OCI-LY7 (cell line): ENCODE measurements around the gene GLRA1. TPM values are rescaled to one million over a fixed set of nuclear protein-coding genes. Genes with fewer than 3 reads are reported as not detected.

ENCODE experiments used
- BruUV-seq: library from RNA; stranded (reverse); fragments of 400-500 nt; replicated peaks from 2 replicates; lab custom pipeline; 2021; lab: Mats Ljungman, UMichigan
- CTCF ChIA-PET: fragments of 300-600 bp; sonication (Branson Sonifier 250); formaldehyde crosslinking; loops from one replicate; lab custom pipeline; 2022; ENCODE audit warnings: antibody characterized with exemption; ENCODE audit not compliant: unreplicated experiment; lab: Charles Lee
- POLR2A ChIA-PET: fragments of 300-600 bp; sonication (Branson Sonifier 250); formaldehyde crosslinking; loops from one replicate; lab custom pipeline; 2022; ENCODE audit warnings: antibody characterized with exemption; lab: Charles Lee
- DNase-seq: peaks from one replicate; pipeline ENCODE4 v3.0.0-alpha.2; 2015; ENCODE audit warnings: low spot score
- H2AFZ ChIP-seq: fragments of 200-600 bp; sonication (generic), shearing (Covaris generic); 2 replicates; pipeline ENCODE4 v1.6.1; 2014; ENCODE audit warnings: mild to moderate bottlenecking, antibody characterized with exemption, low read length, moderate library complexity
- H3K27ac ChIP-seq: fragments of 200-600 bp; sonication (generic); 2 replicates; pipeline ENCODE4 v1.5.1; 2014; ENCODE audit warnings: mixed run types, low read depth, mild to moderate bottlenecking, moderate library complexity, low read length, inconsistent platforms; ENCODE audit not compliant: poor library complexity, severe bottlenecking
- H3K36me3 ChIP-seq: fragments of 200-600 bp; sonication (generic); 2 replicates; pipeline ENCODE4 v1.6.1; 2014; ENCODE audit warnings: mild to moderate bottlenecking, antibody characterized with exemption, low read length, moderate library complexity, mixed read lengths; ENCODE audit not compliant: insufficient read depth
- H3K4me1 ChIP-seq: fragments of 200-600 bp; sonication (generic); 2 replicates; pipeline ENCODE4 v1.5.1; 2014; ENCODE audit warnings: mild to moderate bottlenecking, low read length; ENCODE audit not compliant: insufficient read depth, poor library complexity, severe bottlenecking
- H3K4me2 ChIP-seq: fragments of 200-600 bp; sonication (generic); 2 replicates; pipeline ENCODE4 v1.6.1; 2014; ENCODE audit warnings: mild to moderate bottlenecking, low read length
- H3K4me3 ChIP-seq: fragments of 200-600 bp; sonication (generic); 2 replicates; pipeline ENCODE4 v1.5.1; 2014; ENCODE audit warnings: mild to moderate bottlenecking, low read depth, low read length; ENCODE audit not compliant: poor library complexity, severe bottlenecking
- H3K79me2 ChIP-seq: fragments of 200-600 bp; sonication (generic); 2 replicates; pipeline ENCODE4 v1.6.1; 2016; ENCODE audit warnings: low read depth, mild to moderate bottlenecking, low read length, moderate library complexity, mixed read lengths; ENCODE audit not compliant: insufficient read depth
- H3K9me2 ChIP-seq: fragments of 200-600 bp; sonication (generic); 2 replicates; pipeline ENCODE4 v1.6.1; 2016; ENCODE audit warnings: mild to moderate bottlenecking, low read length, mixed read lengths; ENCODE audit not compliant: insufficient read depth
- H3K9me3 ChIP-seq: fragments of 200-600 bp; sonication (generic); 2 replicates; pipeline ENCODE4 v1.6.1; 2014; ENCODE audit warnings: mild to moderate bottlenecking, mixed run types, low read length, mixed read lengths
- H4K20me1 ChIP-seq: fragments of 200-600 bp; sonication (generic); 2 replicates; pipeline ENCODE4 v1.6.1; 2014; ENCODE audit warnings: mild to moderate bottlenecking, antibody characterized with exemption, low read length, moderate library complexity, mixed read lengths; ENCODE audit not compliant: insufficient read depth
- EZH2phosphoT487 ChIP-seq: fragments of 200-600 bp; sonication (generic); IDR thresholded peaks from 2 replicates; pipeline ENCODE4 v1.6.1; 2018; ENCODE audit warnings: low read depth, borderline replicate concordance, mild to moderate bottlenecking, mixed run types, antibody characterized with exemption, low read length, moderate library complexity, mixed read lengths
- intact Hi-C: fragments of 100-400 bp; cut with micrococcal nuclease; formaldehyde crosslinking; loops from one replicate; pipeline ENCODE4 v1.10.0; 2022; ENCODE audit not compliant: unreplicated experiment
- total RNA-seq, 2 experiments: library from RNA; depleted of rRNA in 1 of 2; stranded (reverse); fragments of >200 nt in 1 of 2; shearing (Covaris generic) in 1 of 2; gene quantifications; 2 replicates each; pipeline ENCODE4 v1.2.3, GENCODE V29; 2014 to 2022
- TF ChIP-seq, protein P1 (sequence below): fragments of 200-600 bp; sonication (generic); conservative IDR thresholded peaks from 2 replicates; pipeline ENCODE4 v1.5.1; 2014; ENCODE audit warnings: mild to moderate bottlenecking, antibody characterized with exemption, low read length, moderate library complexity, mixed read lengths

GLRA1 gene
- total RNA-seq, 2 experiments from 2014 or later, result not detected

GRCh38 chr5:151921916-151922315, 2.7 kb downstream of the GLRA1 start:
- TF ChIP-seq EZH2phosphoT487, result no peak
- TF ChIP-seq, protein P1, sequence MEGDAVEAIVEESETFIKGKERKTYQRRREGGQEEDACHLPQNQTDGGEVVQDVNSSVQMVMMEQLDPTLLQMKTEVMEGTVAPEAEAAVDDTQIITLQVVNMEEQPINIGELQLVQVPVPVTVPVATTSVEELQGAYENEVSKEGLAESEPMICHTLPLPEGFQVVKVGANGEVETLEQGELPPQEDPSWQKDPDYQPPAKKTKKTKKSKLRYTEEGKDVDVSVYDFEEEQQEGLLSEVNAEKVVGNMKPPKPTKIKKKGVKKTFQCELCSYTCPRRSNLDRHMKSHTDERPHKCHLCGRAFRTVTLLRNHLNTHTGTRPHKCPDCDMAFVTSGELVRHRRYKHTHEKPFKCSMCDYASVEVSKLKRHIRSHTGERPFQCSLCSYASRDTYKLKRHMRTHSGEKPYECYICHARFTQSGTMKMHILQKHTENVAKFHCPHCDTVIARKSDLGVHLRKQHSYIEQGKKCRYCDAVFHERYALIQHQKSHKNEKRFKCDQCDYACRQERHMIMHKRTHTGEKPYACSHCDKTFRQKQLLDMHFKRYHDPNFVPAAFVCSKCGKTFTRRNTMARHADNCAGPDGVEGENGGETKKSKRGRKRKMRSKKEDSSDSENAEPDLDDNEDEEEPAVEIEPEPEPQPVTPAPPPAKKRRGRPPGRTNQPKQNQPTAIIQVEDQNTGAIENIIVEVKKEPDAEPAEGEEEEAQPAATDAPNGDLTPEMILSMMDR, result no peak
- BruUV-seq, result no TSS peak
- H3K9me3 ChIP-seq, result no peaks in the 10 kb centered on the region
- H3K4me2 ChIP-seq, result no peak overlapping the region
- H2AFZ ChIP-seq, result no peak overlapping the region
- no peak overlapping the region for H3K27ac ChIP-seq
- no peaks in the 10 kb centered on the region for H4K20me1 ChIP-seq
- no peaks in the 10 kb centered on the region for H3K9me2 ChIP-seq
- ChIA-PET CTCF (no interaction called here), POLR2A (no interaction called here)
- no peaks in the 10 kb centered on the region for H3K4me1 ChIP-seq
- H3K4me3 ChIP-seq, result no peak overlapping the region
- no peak for DNase-seq
- intact Hi-C loops, result no loop called here
- no peaks in the 10 kb centered on the region for H3K79me2 ChIP-seq
- no peaks in the 10 kb centered on the region for H3K36me3 ChIP-seq

DNA sequence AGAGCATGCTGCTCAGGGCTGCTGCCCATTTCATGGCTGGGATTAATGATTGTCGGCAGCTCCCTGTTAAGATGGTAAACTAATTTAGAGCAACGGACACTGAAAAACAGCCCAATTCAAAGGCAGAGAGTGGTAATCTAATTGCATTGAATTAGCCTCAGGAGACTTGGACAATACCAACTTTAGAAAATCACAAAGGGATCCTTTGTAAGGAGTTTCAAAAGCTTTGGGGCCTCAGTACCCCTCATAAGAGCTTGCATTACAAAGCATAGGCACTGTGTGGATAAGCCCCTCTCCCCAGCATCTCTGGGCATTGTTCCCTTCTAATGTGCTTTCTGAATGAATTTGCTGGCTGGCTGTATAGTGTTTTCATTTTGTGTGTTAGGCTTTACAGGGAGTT, 6.7 kb downstream of the GLRA1 start:
- POLR2A ChIA-PET, result interaction anchor here (0.6 kb wide), 1 partner anchor 33 kb away, joined by 4 read pairs; no protein-coding TSS in a partner anchor
- Histone ChIP-seq H3K9me3 (no peaks in the 10 kb centered on the region), H3K79me2 (no peaks in the 10 kb centered on the region), H3K4me1 (no peaks in the 10 kb centered on the region), H3K4me3 (no peak overlapping the region), H3K9me2 (no peaks in the 10 kb centered on the region), H3K27ac (no peak overlapping the region), H3K36me3 (no peaks in the 10 kb centered on the region), H3K4me2 (no peak overlapping the region), H4K20me1 (no peaks in the 10 kb centered on the region), H2AFZ (no peak overlapping the region)
- intact Hi-C loops, result no loop called here
- no peak for TF ChIP-seq EZH2phosphoT487
- TF ChIP-seq, protein P1, result no peak
- DNase-seq, result no peak
- no TSS peak for BruUV-seq
- CTCF ChIA-PET, result no interaction called here

- ChIA-PET POLR2A (no interaction called here), CTCF (no interaction called here)
- DNase-seq, result no peak
- H3K9me2 ChIP-seq, result no peaks in the 10 kb centered on the region
- no peaks in the 10 kb centered on the region for H3K79me2 ChIP-seq
- no peaks in the 10 kb centered on the region for H4K20me1 ChIP-seq
- no peaks in the 10 kb centered on the region for H3K4me1 ChIP-seq
- H3K9me3 ChIP-seq, result no peaks in the 10 kb centered on the region
- TF ChIP-seq, protein P1, result no peak
- TF ChIP-seq EZH2phosphoT487, result no peak
- H3K4me3 ChIP-seq, result no peak overlapping the region
- no peak overlapping the region for H3K27ac ChIP-seq
- no peak overlapping the region for H3K4me2 ChIP-seq
- intact Hi-C loops, result no loop called here
- no TSS peak for BruUV-seq
- no peak overlapping the region for H2AFZ ChIP-seq
- no peaks in the 10 kb centered on the region for H3K36me3 ChIP-seq
Observed at GRCh38 chr5:151913425-151913824, 11.2 kb downstream of the GLRA1 start.
